ENCODE measurements around the gene SP110. TPM values are rescaled to one million over a fixed set of nuclear protein-coding genes. Genes with fewer than 3 reads are reported as not detected.

SP110 gene
- total and polyA plus RNA-seq, 2 of the 8 experiments (the other 6 are each of a cell fraction or from before 2014, with no cell fraction given), result 3.1 to 7.1 TPM

DNA sequence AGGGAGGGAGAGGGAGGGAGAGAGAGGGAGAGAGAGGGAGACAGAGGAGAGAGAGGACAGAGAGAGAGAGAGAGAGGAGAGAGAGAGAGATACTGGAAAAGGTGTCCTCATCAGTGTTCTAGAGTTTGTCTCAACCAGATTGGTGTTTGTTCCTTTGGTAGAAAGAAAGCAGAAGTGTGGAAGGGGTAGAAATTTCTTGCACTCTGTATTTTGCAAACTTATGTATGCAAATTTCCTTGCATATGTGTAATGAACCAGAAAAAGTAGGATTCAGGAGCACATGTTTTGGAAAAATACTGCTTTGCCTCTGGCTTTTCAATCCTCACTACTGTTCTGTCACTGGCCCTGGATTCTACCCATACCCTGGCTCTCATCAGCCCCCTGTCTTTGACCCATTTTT, 4.7 kb upstream of the SP110 start:
- FAIRE-seq, result no peak
- TF ChIP-seq, protein P1, sequence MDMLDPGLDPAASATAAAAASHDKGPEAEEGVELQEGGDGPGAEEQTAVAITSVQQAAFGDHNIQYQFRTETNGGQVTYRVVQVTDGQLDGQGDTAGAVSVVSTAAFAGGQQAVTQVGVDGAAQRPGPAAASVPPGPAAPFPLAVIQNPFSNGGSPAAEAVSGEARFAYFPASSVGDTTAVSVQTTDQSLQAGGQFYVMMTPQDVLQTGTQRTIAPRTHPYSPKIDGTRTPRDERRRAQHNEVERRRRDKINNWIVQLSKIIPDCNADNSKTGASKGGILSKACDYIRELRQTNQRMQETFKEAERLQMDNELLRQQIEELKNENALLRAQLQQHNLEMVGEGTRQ (IDR thresholded peaks at IDR 0.05; ENCODE audit: low read length), result no peak

More for the DNA sequence above, 4.7 kb upstream of the SP110 start:
- Histone ChIP-seq H4K91ac (replicated peaks; ENCODE audit: insufficient read length, low read length) (no peak overlapping the region), H3K9ac (replicated peaks in 1 of 4; ENCODE audit: extremely low read depth in 1 of 4, low read depth in 3 of 4, low read length in 3 of 4) (no peak overlapping the region), H3K4ac (replicated peaks; ENCODE audit: insufficient read length, low read depth, low read length) (no peak overlapping the region), H3K4me3 (ENCODE audit: extremely low read depth in 1 of 4, insufficient read depth in 2 of 4, low read depth in 3 of 4, low read length in 4 of 4) (no peak overlapping the region), H2BK5ac (ENCODE audit: low read depth, low read length) (no peak overlapping the region), H3K4me1 (replicated peaks in 1 of 4; ENCODE audit: control insufficient read depth in 3 of 4, insufficient read depth in 4 of 4, low read length in 3 of 4) (peaks cover 0 to 4% (median 1%) of the 10 kb centered on the region in 4 experiments; a peak in 3 of 7 replicates), H3K14ac (ENCODE audit: insufficient read length) (no peak overlapping the region), H2AFZ (ENCODE audit: low read length) (no peak overlapping the region), H4K8ac (ENCODE audit: extremely low read depth, insufficient read depth, low read length) (no peak overlapping the region), H3K27me3 (replicated peaks in 1 of 4; ENCODE audit: control insufficient read depth in 3 of 4, extremely low read depth in 1 of 4, insufficient read depth in 3 of 4, low read length in 3 of 4) (no peaks in the 10 kb centered on the region), H3K36me3 (ENCODE audit: control insufficient read depth in 2 of 4, insufficient read depth in 4 of 4, low read length in 3 of 4) (no peaks in the 10 kb centered on the region), H2BK12ac (ENCODE audit: low read depth, low read length) (no peak overlapping the region), H2BK15ac (ENCODE audit: low read length) (no peak overlapping the region), H4K5ac (ENCODE audit: insufficient read length, low read depth, low read length) (no peak overlapping the region), H2BK20ac (ENCODE audit: low read length) (no peak overlapping the region), H2AK5ac (ENCODE audit: low read depth, low read length) (no peak overlapping the region), H3K23me2 (ENCODE audit: low read depth, low read length) (0 out of 2 replicates have a peak, but pooled peaks cover 2% of the 10 kb centered on the region), H3K79me1 (ENCODE audit: low read depth, low read length) (no peaks in the 10 kb centered on the region), H3K79me2 (ENCODE audit: control insufficient read depth in 1 of 2, insufficient read depth in 2 of 2, low read length in 2 of 2) (no peaks in the 10 kb centered on the region), H3K56ac (replicated peaks; ENCODE audit: insufficient read length, low read depth, low read length) (no peak overlapping the region), H2BK120ac (replicated peaks; ENCODE audit: low read depth, low read length) (no peak overlapping the region), H3K18ac (ENCODE audit: extremely low read depth, low read length) (no peak overlapping the region), H3K27ac (ENCODE audit: low read depth, low read length) (no peak overlapping the region), H3K9me3 (ENCODE audit: insufficient read depth in 2 of 2, low read depth in 1 of 2, low read length in 1 of 2) (no peaks in the 10 kb centered on the region), H3K23ac (ENCODE audit: insufficient read length) (no peak overlapping the region), H3K4me2 (ENCODE audit: insufficient read depth in 1 of 2, low read depth in 2 of 2, low read length in 2 of 2) (no peak overlapping the region), H4K20me1 (replicated peaks in 1 of 2; ENCODE audit: control insufficient read depth in 1 of 2, insufficient read depth in 2 of 2, low read length in 2 of 2) (no peaks in the 10 kb centered on the region)
- CTCF ChIA-PET (ENCODE audit: partially characterized antibody), result no interaction called here
- POLR2A ChIA-PET (ENCODE audit: partially characterized antibody), result no interaction called here
- no peak for DNase-seq (ENCODE audit: low read depth in 1 of 2, low spot score in 2 of 2)
